DND-41 (cell line): ENCODE data around the gene THSD7B.

ENCODE experiments used
- CTCF ChIP-seq: IDR thresholded peaks from 2 replicates; pipeline ENCODE4 v1.5.1; 2012; ENCODE audit warnings: borderline replicate concordance, low read length, moderate library complexity, mild to moderate bottlenecking; ENCODE audit not compliant: poor library complexity, severe bottlenecking; ENCODE audit errors: extremely low read depth
- EZH2 ChIP-seq: IDR thresholded peaks from 3 replicates; pipeline ENCODE4 v1.6.1; 2012; ENCODE audit warnings: borderline replicate concordance, low read depth, mild to moderate bottlenecking, moderate library complexity, low read length, inconsistent platforms; ENCODE audit not compliant: severe bottlenecking

GRCh38 chr2:137133225-137133624 lies 367.9 kb downstream of the THSD7B start:
- TF ChIP-seq CTCF (no peak), EZH2 (no peak)
